Measurements from ENCODE around the gene TIMM21.

TIMM21 gene

GRCh38 chr18:74148543-74149070, 284 bp downstream of the TIMM21 start:
- no peak for DNase-seq

GRCh38 chr18:74149878-74150277, 1.6 kb downstream of the TIMM21 start:
- no peak for DNase-seq

GRCh38 chr18:74152270-74152669, 3.9 kb downstream of the TIMM21 start:
- DNase-seq, result no peak

GRCh38 chr18:74152857-74153256, 4.5 kb downstream of the TIMM21 start:
- no peak for DNase-seq

- DNase-seq, result no peak
These were observed 5.1 kb downstream of the TIMM21 start for GRCh38 chr18:74153377-74153776.

- no peak for DNase-seq
These were observed 5.5 kb downstream of the TIMM21 start for GRCh38 chr18:74153793-74154192.

- DNase-seq, result no peak
These were observed 6.4 kb downstream of the TIMM21 start for GRCh38 chr18:74154716-74155115.

GRCh38 chr18:74155276-74155675, 7.0 kb downstream of the TIMM21 start:
- no peak for DNase-seq

GRCh38 chr18:74163019-74163660, 14.8 kb downstream of the TIMM21 start:
- DNase-seq, result no peak

- DNase-seq, result no peak
These were observed 18.1 kb downstream of the TIMM21 start for GRCh38 chr18:74166386-74166785.

GRCh38 chr18:74171910-74172606, 23.7 kb downstream of the TIMM21 start:
- DNase-seq, result no peak

- no peak for DNase-seq
These were observed 24.5 kb downstream of the TIMM21 start for GRCh38 chr18:74172697-74173433.

GRCh38 chr18:74173434-74173750, 25.1 kb downstream of the TIMM21 start:
- no peak for DNase-seq

GRCh38 chr18:74175658-74176057, 27.3 kb downstream of the TIMM21 start:
- no peak for DNase-seq

GRCh38 chr18:74178884-74179283, 30.6 kb downstream of the TIMM21 start:
- DNase-seq, result no peak

GRCh38 chr18:74179623-74180199, 31.4 kb downstream of the TIMM21 start:
- DNase-seq, result no peak

- no peak for DNase-seq
These were observed 34.0 kb downstream of the TIMM21 start for GRCh38 chr18:74182335-74182734.

- no peak for DNase-seq
These were observed 34.8 kb downstream of the TIMM21 start for GRCh38 chr18:74183130-74183529.

- DNase-seq, result no peak
These were observed 36.6 kb downstream of the TIMM21 start for GRCh38 chr18:74184875-74185274.

GRCh38 chr18:74185860-74186259, 37.5 kb downstream of the TIMM21 start:
- DNase-seq, result no peak

- DNase-seq, result no peak
These were observed 38.3 kb downstream of the TIMM21 start for GRCh38 chr18:74186661-74187060.

- DNase-seq, result no peak
These were observed 41.8 kb downstream of the TIMM21 start for GRCh38 chr18:74190086-74190485.

GRCh38 chr18:74191577-74191976, 43.3 kb downstream of the TIMM21 start:
- no peak for DNase-seq

- no peak for DNase-seq
These were observed 46.4 kb downstream of the TIMM21 start for GRCh38 chr18:74194691-74195090.

Measured in stimulated activated CD4-positive, alpha-beta T cell treated with anti-CD3 and anti-CD28 coated beads, Interleukin-4, amount 100 ng/mL, for 1 hour (primary cell).